H1 (cell line): ENCODE results near the gene PARP15. TPM values are rescaled to one million over a fixed set of nuclear protein-coding genes. Genes with fewer than 3 reads are reported as not detected.

Source experiments
- polyA plus RNA-seq, 7 experiments: library from polyadenylated mRNA; depleted of rRNA in 3 of 7; stranded (reverse) in 5 of 7; unstranded in 2 of 7; fragments of >200 nt in 5 of 7; fragments of 200-250 nt in 2 of 7; gene quantifications; 1 replicate in 5 of 7; 2 replicates in 1 of 7; 4 replicates in 1 of 7; pipeline versions ENCODE4 v1.2.1 to v1.2.3, GENCODE V29; 2011 to 2013; ENCODE audit warnings: missing spikeins in 2 of 7, mixed read lengths in 2 of 7
- total RNA-seq: library from RNA; stranded (reverse); fragmentation: NEBNext Ultra II Directional; extraction: Animal tissue kit (Norgen Biotek cat#: 25700); gene quantifications from 2 replicates; pipeline ENCODE4 v1.2.1, GENCODE V29; 2021
- TF ChIP-seq, protein P1 (sequence below): fragments of 300-600 bp; sonication (generic); IDR thresholded peaks from 2 replicates; pipeline ENCODE4 v1.7.1; 2012; ENCODE audit warnings: low read length, moderate library complexity, mild to moderate bottlenecking, inconsistent platforms; ENCODE audit not compliant: insufficient replicate concordance

The PARP15 gene
- total and polyA plus RNA-seq, 2 of the 8 experiments (the other 6 are each of a cell fraction or from before 2014, with no cell fraction given): 0.37 to 0.45 TPM

GRCh38 chr3:122679882-122680474 is 102.5 kb downstream of the PARP15 start (continued):
- TF ChIP-seq, protein P1, sequence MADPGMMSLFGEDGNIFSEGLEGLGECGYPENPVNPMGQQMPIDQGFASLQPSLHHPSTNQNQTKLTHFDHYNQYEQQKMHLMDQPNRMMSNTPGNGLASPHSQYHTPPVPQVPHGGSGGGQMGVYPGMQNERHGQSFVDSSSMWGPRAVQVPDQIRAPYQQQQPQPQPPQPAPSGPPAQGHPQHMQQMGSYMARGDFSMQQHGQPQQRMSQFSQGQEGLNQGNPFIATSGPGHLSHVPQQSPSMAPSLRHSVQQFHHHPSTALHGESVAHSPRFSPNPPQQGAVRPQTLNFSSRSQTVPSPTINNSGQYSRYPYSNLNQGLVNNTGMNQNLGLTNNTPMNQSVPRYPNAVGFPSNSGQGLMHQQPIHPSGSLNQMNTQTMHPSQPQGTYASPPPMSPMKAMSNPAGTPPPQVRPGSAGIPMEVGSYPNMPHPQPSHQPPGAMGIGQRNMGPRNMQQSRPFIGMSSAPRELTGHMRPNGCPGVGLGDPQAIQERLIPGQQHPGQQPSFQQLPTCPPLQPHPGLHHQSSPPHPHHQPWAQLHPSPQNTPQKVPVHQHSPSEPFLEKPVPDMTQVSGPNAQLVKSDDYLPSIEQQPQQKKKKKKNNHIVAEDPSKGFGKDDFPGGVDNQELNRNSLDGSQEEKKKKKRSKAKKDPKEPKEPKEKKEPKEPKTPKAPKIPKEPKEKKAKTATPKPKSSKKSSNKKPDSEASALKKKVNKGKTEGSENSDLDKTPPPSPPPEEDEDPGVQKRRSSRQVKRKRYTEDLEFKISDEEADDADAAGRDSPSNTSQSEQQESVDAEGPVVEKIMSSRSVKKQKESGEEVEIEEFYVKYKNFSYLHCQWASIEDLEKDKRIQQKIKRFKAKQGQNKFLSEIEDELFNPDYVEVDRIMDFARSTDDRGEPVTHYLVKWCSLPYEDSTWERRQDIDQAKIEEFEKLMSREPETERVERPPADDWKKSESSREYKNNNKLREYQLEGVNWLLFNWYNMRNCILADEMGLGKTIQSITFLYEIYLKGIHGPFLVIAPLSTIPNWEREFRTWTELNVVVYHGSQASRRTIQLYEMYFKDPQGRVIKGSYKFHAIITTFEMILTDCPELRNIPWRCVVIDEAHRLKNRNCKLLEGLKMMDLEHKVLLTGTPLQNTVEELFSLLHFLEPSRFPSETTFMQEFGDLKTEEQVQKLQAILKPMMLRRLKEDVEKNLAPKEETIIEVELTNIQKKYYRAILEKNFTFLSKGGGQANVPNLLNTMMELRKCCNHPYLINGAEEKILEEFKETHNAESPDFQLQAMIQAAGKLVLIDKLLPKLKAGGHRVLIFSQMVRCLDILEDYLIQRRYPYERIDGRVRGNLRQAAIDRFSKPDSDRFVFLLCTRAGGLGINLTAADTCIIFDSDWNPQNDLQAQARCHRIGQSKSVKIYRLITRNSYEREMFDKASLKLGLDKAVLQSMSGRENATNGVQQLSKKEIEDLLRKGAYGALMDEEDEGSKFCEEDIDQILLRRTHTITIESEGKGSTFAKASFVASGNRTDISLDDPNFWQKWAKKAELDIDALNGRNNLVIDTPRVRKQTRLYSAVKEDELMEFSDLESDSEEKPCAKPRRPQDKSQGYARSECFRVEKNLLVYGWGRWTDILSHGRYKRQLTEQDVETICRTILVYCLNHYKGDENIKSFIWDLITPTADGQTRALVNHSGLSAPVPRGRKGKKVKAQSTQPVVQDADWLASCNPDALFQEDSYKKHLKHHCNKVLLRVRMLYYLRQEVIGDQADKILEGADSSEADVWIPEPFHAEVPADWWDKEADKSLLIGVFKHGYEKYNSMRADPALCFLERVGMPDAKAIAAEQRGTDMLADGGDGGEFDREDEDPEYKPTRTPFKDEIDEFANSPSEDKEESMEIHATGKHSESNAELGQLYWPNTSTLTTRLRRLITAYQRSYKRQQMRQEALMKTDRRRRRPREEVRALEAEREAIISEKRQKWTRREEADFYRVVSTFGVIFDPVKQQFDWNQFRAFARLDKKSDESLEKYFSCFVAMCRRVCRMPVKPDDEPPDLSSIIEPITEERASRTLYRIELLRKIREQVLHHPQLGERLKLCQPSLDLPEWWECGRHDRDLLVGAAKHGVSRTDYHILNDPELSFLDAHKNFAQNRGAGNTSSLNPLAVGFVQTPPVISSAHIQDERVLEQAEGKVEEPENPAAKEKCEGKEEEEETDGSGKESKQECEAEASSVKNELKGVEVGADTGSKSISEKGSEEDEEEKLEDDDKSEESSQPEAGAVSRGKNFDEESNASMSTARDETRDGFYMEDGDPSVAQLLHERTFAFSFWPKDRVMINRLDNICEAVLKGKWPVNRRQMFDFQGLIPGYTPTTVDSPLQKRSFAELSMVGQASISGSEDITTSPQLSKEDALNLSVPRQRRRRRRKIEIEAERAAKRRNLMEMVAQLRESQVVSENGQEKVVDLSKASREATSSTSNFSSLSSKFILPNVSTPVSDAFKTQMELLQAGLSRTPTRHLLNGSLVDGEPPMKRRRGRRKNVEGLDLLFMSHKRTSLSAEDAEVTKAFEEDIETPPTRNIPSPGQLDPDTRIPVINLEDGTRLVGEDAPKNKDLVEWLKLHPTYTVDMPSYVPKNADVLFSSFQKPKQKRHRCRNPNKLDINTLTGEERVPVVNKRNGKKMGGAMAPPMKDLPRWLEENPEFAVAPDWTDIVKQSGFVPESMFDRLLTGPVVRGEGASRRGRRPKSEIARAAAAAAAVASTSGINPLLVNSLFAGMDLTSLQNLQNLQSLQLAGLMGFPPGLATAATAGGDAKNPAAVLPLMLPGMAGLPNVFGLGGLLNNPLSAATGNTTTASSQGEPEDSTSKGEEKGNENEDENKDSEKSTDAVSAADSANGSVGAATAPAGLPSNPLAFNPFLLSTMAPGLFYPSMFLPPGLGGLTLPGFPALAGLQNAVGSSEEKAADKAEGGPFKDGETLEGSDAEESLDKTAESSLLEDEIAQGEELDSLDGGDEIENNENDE: no peak
- TF ChIP-seq, all 59 proteins: peak for 0
